SK-N-SH (cell line): ENCODE data around the gene ABCA1. TPM values are rescaled to one million over a fixed set of nuclear protein-coding genes. Genes with fewer than 3 reads are reported as not detected.

Experiments used
- CTCF ChIA-PET: fragments of 300-600, 350-600 bp; formaldehyde crosslinking; extraction: SDS; loops from one replicate; lab custom pipeline; 2021; lab: Yijun Ruan, JAX
- POLR2A ChIA-PET: fragments of 350-600 bp; sonication (Branson Sonifier 250); formaldehyde crosslinking; extraction: SDS; loops from one replicate; lab custom pipeline; 2020; ENCODE audit warnings: antibody characterized with exemption, inconsistent platforms; lab: Yijun Ruan, JAX
- DNase-seq: peaks from one replicate; pipeline ENCODE4 v3.0.0; 2012
- H2AFZ ChIP-seq: fragments of 200-600 bp; sonication (generic); 2 replicates; pipeline ENCODE4 v1.8.1; 2016; ENCODE audit warnings: antibody characterized with exemption, mild to moderate bottlenecking, low read depth
- H3F3A ChIP-seq: fragments of 200-600 bp; sonication (generic); replicated peaks from 2 replicates; pipeline ENCODE3; 2016; ENCODE audit warnings: antibody characterized with exemption, mild to moderate bottlenecking; ENCODE audit not compliant: insufficient read depth
- H3K27ac ChIP-seq, 2 experiments: fragments of 200-500 bp in 1 of 2; fragments of 200-600 bp in 1 of 2; sonication (Bioruptor generic) in 1 of 2; sonication (generic), shearing (Covaris generic) in 1 of 2; 2 replicates each; pipeline versions ENCODE4 v1.5.1 to v1.6.1; 2014 to 2016; ENCODE audit warnings: low read depth in 2 of 2, inconsistent platforms in 1 of 2, low read length in 1 of 2, mild to moderate bottlenecking in 1 of 2, mixed read lengths in 1 of 2
- H3K27me3 ChIP-seq: fragments of 200-600 bp; sonication (generic), shearing (Covaris generic); 2 replicates; pipeline ENCODE4 v1.6.1; 2016; ENCODE audit warnings: mixed run types; ENCODE audit not compliant: insufficient read depth
- H3K36me3 ChIP-seq, 2 experiments: fragments of 200-500 bp in 1 of 2; fragments of 200-600 bp in 1 of 2; sonication (Bioruptor generic) in 1 of 2; sonication (generic) in 1 of 2; replicated peaks in 1 of 2; 2 replicates each; pipeline versions ENCODE3 to v1.5.1; 2014 to 2016; ENCODE audit warnings: low read length in 1 of 2, mild to moderate bottlenecking in 1 of 2; ENCODE audit not compliant: insufficient read depth in 2 of 2, control insufficient read depth in 1 of 2
- H3K4me1 ChIP-seq, 2 experiments: fragments of 200-500 bp in 1 of 2; fragments of 200-600 bp in 1 of 2; sonication (Bioruptor generic) in 1 of 2; sonication (generic), shearing (Covaris generic) in 1 of 2; 2 replicates each; pipeline versions ENCODE4 v1.5.1 to v1.6.1; 2014 to 2016; ENCODE audit warnings: low read depth in 1 of 2, low read length in 1 of 2, mixed run types in 1 of 2; ENCODE audit not compliant: insufficient read depth in 2 of 2, control insufficient read depth in 1 of 2
- H3K4me2 ChIP-seq: fragments of 200-600 bp; sonication (generic), shearing (Covaris generic); 2 replicates; pipeline ENCODE4 v1.6.1; 2017; ENCODE audit warnings: mixed run types
- H3K4me3 ChIP-seq, 2 experiments: fragments of 200-500 bp in 1 of 2; fragments of 200-600 bp in 1 of 2; sonication (Bioruptor generic) in 1 of 2; sonication (generic), shearing (Covaris generic) in 1 of 2; 2 replicates each; pipeline versions ENCODE4 v1.5.1 to v1.8.1; 2014 to 2016; ENCODE audit warnings: low read depth in 2 of 2, inconsistent platforms in 1 of 2, low read length in 1 of 2, mild to moderate bottlenecking in 1 of 2, mixed read lengths in 1 of 2, moderate library complexity in 1 of 2
- H3K79me2 ChIP-seq: fragments of 200-600 bp; sonication (generic); 2 replicates; pipeline ENCODE4 v1.8.1; 2017; ENCODE audit warnings: mild to moderate bottlenecking; ENCODE audit not compliant: insufficient read depth
- H3K9ac ChIP-seq: fragments of 200-600 bp; sonication (generic); 2 replicates; pipeline ENCODE4 v1.6.1; 2017; ENCODE audit warnings: mixed run types
- H3K9me2 ChIP-seq: fragments of 200-600 bp; sonication (generic); 2 replicates; pipeline ENCODE4 v1.6.1; 2017; ENCODE audit warnings: mixed run types
- H3K9me3 ChIP-seq: fragments of 200-600 bp; sonication (generic); 2 replicates; pipeline ENCODE4 v1.6.1; 2017; ENCODE audit warnings: mixed run types, mild to moderate bottlenecking, moderate library complexity
- H4K20me1 ChIP-seq: fragments of 200-600 bp; sonication (generic); 2 replicates; pipeline ENCODE4 v1.6.1; 2017; ENCODE audit warnings: mild to moderate bottlenecking, mixed run types; ENCODE audit not compliant: insufficient read depth
- EP300 ChIP-seq, 2 experiments: IDR thresholded peaks; 2 replicates each; pipeline versions ENCODE4 v1.4.0 to v1.6.1; 2012; ENCODE audit warnings: borderline replicate concordance in 1 of 2, low read depth in 1 of 2, low read length in 1 of 2
- EZH2phosphoT487 ChIP-seq: fragments of 200-600 bp; sonication (generic); IDR thresholded peaks from 2 replicates; pipeline ENCODE4 v1.6.1; 2017; ENCODE audit warnings: low read depth, mixed run types, mild to moderate bottlenecking, antibody characterized with exemption, moderate library complexity, borderline replicate concordance
- GATA2 ChIP-seq: sonication (generic); formaldehyde crosslinking; IDR thresholded peaks from 2 replicates; pipeline ENCODE4 v1.5.0; 2020; ENCODE audit warnings: mild to moderate bottlenecking, missing genetic modification reagents
- JUND ChIP-seq: IDR thresholded peaks from 2 replicates; pipeline ENCODE4 v1.4.0; 2012
- MXI1 ChIP-seq: IDR thresholded peaks from 2 replicates; pipeline ENCODE4 v1.6.1; 2012; ENCODE audit warnings: mild to moderate bottlenecking, low read depth, low read length, improper control_type of control experiment
- NFIC ChIP-seq: IDR thresholded peaks from 2 replicates; pipeline ENCODE4 v1.4.0; 2012; ENCODE audit warnings: borderline replicate concordance
- NRF1 ChIP-seq: IDR thresholded peaks from 2 replicates; pipeline ENCODE4 v1.6.1; 2012; ENCODE audit warnings: low read depth, mild to moderate bottlenecking, low read length
- PBX3 ChIP-seq: IDR thresholded peaks from 2 replicates; pipeline ENCODE4; 2012
- POLR2AphosphoS5 ChIP-seq: IDR thresholded peaks from 2 replicates; pipeline ENCODE4 v1.6.1; 2012; ENCODE audit warnings: low read depth, low read length
- RCOR1 ChIP-seq: fragments of 150-350 bp; IDR thresholded peaks from 2 replicates; pipeline ENCODE4 v1.6.1; 2017; ENCODE audit warnings: antibody characterized with exemption, low read length
- RFX5 ChIP-seq: IDR thresholded peaks from 2 replicates; pipeline ENCODE4 v1.6.1; 2012; ENCODE audit warnings: mild to moderate bottlenecking, improper control_type of control experiment, low read length
- RXRA ChIP-seq: IDR thresholded peaks from 2 replicates; pipeline ENCODE4 v1.4.0; 2012; ENCODE audit warnings: low read depth, mild to moderate bottlenecking, borderline replicate concordance
- SMC3 ChIP-seq: IDR thresholded peaks from 2 replicates; pipeline ENCODE4 v1.6.1; 2012; ENCODE audit warnings: low read depth, low read length, improper control_type of control experiment
- TAF1 ChIP-seq: IDR thresholded peaks from 2 replicates; pipeline ENCODE4 v1.6.1; 2012; ENCODE audit warnings: low read depth, mild to moderate bottlenecking, low read length, moderate library complexity, borderline replicate concordance
- TCF12 ChIP-seq: IDR thresholded peaks from 2 replicates; pipeline ENCODE4 v1.4.0; 2012
- YY1 ChIP-seq: IDR thresholded peaks from 2 replicates; pipeline ENCODE4 v1.4.0; 2012; ENCODE audit warnings: low read depth, mild to moderate bottlenecking
- WGBS: methylation state at CpG from one replicate; pipeline ENCODE4 v1.1.6; 2017; ENCODE audit warnings: low lambda C conversion rate; 5-methylcytosine and 5-hydroxymethylcytosine counted together
- polyA plus RNA-seq, 3 experiments: library from polyadenylated mRNA; depleted of rRNA; stranded (reverse); fragments of >200 nt; gene quantifications; 2 replicates each; pipeline ENCODE4 v1.2.3, GENCODE V29; 2012
- TF ChIP-seq, protein P1 (sequence below): IDR thresholded peaks from 2 replicates; pipeline ENCODE4 v1.6.1; 2012; ENCODE audit warnings: mild to moderate bottlenecking, low read depth, low read length, moderate library complexity
- TF ChIP-seq, protein P2 (sequence below): fragments of 150-350 bp; IDR thresholded peaks from 2 replicates; pipeline ENCODE4 v1.6.1; 2017; ENCODE audit warnings: antibody characterized with exemption, low read length, low read depth, borderline replicate concordance
- TF ChIP-seq, protein P3 (sequence below): IDR thresholded peaks from 2 replicates; pipeline ENCODE4 v1.4.0; 2012; ENCODE audit warnings: low read depth, borderline replicate concordance

Gene ABCA1
- polyA plus RNA-seq, 1 of the 3 experiments (the other 2 are of a cell fraction): 5.3 TPM

GRCh38 chr9:104911032-104911607 lies 16.8 kb downstream of the ABCA1 start:
- Histone ChIP-seq H3K27ac (no peak overlapping the region), H3K4me1 (peaks cover 10 to 35% of the 10 kb centered on the region in 2 experiments; a peak in 3 of 4 replicates), H3K9ac (no peak overlapping the region), H3K79me2 (peaks cover 7% of the 10 kb centered on the region; the same call in 1 of the 2 replicates), H3F3A (peaks cover 8% of the 10 kb centered on the region), H3K9me2 (no peaks in the 10 kb centered on the region), H3K36me3 (no peaks in the 10 kb centered on the region), H3K4me2 (no peak overlapping the region; the same call in 1 of the 2 replicates), H2AFZ (no peak overlapping the region), H4K20me1 (no peaks in the 10 kb centered on the region), H3K4me3 (no peak overlapping the region), H3K27me3 (no peaks in the 10 kb centered on the region), H3K9me3 (no peaks in the 10 kb centered on the region)
- ChIA-PET CTCF (no interaction called here), POLR2A (no interaction called here)
- 86% methylated on average over 4 of the region's 4 CpGs for WGBS
- no peak for TF ChIP-seq YY1
- TF ChIP-seq JUND: 0 out of 2 replicates have a peak, but pooled peaks have one; percentile 11
- no peak for DNase-seq

DNA sequence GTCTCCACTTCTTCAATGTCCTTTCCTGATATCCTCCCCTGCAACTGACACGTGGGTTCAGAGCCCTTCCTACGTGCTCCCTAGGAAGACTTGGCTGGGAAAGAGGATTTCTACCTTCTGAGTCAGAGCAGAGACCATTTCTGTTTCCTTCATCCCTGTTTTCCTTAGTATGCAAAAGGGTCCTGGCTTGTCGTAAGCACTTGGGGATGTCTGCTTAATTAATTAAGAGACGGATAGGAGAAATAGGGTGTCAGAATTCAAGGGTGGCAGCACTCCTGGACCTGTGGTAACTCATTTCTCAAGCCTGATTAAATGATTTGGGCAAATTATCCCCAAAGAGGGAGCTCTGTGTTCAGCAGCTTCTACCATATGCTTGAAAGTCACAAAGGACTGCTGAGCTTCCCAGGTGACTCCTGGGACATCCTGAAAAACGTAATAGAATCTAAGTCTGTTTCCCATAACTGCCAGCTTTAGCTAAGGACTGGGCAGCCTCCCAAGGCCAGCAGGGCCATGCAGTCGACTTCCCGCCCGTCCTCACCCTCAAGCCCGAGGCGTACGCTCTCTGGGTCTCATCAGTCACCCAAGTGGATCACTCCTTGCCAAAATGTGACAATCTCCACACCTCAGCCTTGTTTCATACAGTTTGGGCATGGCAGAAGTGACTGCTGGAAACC lies 20.5 kb downstream of the ABCA1 start:
- Histone ChIP-seq H3K27ac (peak overlapping the region in 1 of 2 experiments; percentile 56; a peak in 2 of 4 replicates), H3K9ac (no peak overlapping the region)
- 63% methylated on average over 11 of the region's 11 CpGs for WGBS
- TF ChIP-seq NRF1 (no peak), RCOR1 (no peak), MXI1 (no peak), GATA2 (CRISPR knock-in tag) (no peak), EZH2phosphoT487 (no peak), SMC3 (no peak), TAF1 (no peak), TCF12 (peak; percentile 60; the same call in 1 of the 2 replicates), NFIC (peak; percentile 86), PBX3 (no peak), RXRA (no peak), JUND (peak; percentile 62), RFX5 (no peak), POLR2AphosphoS5 (peak; percentile 30; the same call in 1 of the 2 replicates), EP300 (IDR thresholded peaks at IDR 0.05; ENCODE audit: borderline replicate concordance in 1 of 2, low read depth in 1 of 2, low read length in 1 of 2) (no peak), YY1 (0 out of 2 replicates have a peak, but pooled peaks have one; percentile 17)
- TF ChIP-seq, protein P1, sequence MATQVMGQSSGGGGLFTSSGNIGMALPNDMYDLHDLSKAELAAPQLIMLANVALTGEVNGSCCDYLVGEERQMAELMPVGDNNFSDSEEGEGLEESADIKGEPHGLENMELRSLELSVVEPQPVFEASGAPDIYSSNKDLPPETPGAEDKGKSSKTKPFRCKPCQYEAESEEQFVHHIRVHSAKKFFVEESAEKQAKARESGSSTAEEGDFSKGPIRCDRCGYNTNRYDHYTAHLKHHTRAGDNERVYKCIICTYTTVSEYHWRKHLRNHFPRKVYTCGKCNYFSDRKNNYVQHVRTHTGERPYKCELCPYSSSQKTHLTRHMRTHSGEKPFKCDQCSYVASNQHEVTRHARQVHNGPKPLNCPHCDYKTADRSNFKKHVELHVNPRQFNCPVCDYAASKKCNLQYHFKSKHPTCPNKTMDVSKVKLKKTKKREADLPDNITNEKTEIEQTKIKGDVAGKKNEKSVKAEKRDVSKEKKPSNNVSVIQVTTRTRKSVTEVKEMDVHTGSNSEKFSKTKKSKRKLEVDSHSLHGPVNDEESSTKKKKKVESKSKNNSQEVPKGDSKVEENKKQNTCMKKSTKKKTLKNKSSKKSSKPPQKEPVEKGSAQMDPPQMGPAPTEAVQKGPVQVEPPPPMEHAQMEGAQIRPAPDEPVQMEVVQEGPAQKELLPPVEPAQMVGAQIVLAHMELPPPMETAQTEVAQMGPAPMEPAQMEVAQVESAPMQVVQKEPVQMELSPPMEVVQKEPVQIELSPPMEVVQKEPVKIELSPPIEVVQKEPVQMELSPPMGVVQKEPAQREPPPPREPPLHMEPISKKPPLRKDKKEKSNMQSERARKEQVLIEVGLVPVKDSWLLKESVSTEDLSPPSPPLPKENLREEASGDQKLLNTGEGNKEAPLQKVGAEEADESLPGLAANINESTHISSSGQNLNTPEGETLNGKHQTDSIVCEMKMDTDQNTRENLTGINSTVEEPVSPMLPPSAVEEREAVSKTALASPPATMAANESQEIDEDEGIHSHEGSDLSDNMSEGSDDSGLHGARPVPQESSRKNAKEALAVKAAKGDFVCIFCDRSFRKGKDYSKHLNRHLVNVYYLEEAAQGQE: no peak
- TF ChIP-seq, protein P2, sequence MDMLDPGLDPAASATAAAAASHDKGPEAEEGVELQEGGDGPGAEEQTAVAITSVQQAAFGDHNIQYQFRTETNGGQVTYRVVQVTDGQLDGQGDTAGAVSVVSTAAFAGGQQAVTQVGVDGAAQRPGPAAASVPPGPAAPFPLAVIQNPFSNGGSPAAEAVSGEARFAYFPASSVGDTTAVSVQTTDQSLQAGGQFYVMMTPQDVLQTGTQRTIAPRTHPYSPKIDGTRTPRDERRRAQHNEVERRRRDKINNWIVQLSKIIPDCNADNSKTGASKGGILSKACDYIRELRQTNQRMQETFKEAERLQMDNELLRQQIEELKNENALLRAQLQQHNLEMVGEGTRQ: no peak
- TF ChIP-seq, protein P3, sequence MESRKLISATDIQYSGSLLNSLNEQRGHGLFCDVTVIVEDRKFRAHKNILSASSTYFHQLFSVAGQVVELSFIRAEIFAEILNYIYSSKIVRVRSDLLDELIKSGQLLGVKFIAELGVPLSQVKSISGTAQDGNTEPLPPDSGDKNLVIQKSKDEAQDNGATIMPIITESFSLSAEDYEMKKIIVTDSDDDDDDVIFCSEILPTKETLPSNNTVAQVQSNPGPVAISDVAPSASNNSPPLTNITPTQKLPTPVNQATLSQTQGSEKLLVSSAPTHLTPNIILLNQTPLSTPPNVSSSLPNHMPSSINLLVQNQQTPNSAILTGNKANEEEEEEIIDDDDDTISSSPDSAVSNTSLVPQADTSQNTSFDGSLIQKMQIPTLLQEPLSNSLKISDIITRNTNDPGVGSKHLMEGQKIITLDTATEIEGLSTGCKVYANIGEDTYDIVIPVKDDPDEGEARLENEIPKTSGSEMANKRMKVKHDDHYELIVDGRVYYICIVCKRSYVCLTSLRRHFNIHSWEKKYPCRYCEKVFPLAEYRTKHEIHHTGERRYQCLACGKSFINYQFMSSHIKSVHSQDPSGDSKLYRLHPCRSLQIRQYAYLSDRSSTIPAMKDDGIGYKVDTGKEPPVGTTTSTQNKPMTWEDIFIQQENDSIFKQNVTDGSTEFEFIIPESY: no peak

More for the DNA sequence above, 20.5 kb downstream of the ABCA1 start:
- Histone ChIP-seq H3K9me3 (no peaks in the 10 kb centered on the region), H3K27me3 (no peaks in the 10 kb centered on the region), H3K9me2 (no peaks in the 10 kb centered on the region), H3K36me3 (no peaks in the 10 kb centered on the region), H3K4me3 (no peak overlapping the region), H3K4me2 (peak overlapping the region; percentile 53), H3F3A (peaks cover 16% of the 10 kb centered on the region), H3K79me2 (peaks cover 7% of the 10 kb centered on the region; the same call in 1 of the 2 replicates), H4K20me1 (no peaks in the 10 kb centered on the region), H3K4me1 (peaks cover 16 to 35% of the 10 kb centered on the region in 2 experiments; a peak in 3 of 4 replicates), H2AFZ (peak overlapping the region; percentile 58; the same call in 1 of the 2 replicates)
- DNase-seq: no peak
- CTCF ChIA-PET: no interaction called here
- POLR2A ChIA-PET: no interaction called here
